OCI-LY1 (cell line): ENCODE measurements around the gene TIE1.

Source experiments
- CTCF ChIP-seq: fragments of 200-600 bp; sonication (generic), shearing (Covaris generic); IDR thresholded peaks from 2 replicates; pipeline ENCODE4 v1.5.1; 2017; ENCODE audit warnings: mild to moderate bottlenecking, antibody characterized with exemption, low read length, moderate library complexity, mixed read lengths
- EZH2 ChIP-seq: fragments of 200-600 bp; sonication (generic), shearing (Covaris generic); IDR thresholded peaks from 2 replicates; pipeline ENCODE4 v1.8.0; 2017; ENCODE audit warnings: borderline replicate concordance, mixed run types, mild to moderate bottlenecking, antibody characterized with exemption, low read length, moderate library complexity, mixed read lengths

GRCh38 chr1:43319766-43320165 lies 19.0 kb downstream of the TIE1 start:
- no peak for TF ChIP-seq CTCF
- no peak for TF ChIP-seq EZH2
